Mammary epithelial cell (primary cell): Measurements from ENCODE around the gene PIEZO2.

Experiments
- EZH2 ChIP-seq: IDR thresholded peaks from 2 replicates; pipeline ENCODE4 v1.6.1; 2012; ENCODE audit warnings: low read length, inconsistent platforms, borderline replicate concordance
- TF ChIP-seq, protein P1 (sequence below), 2 donors: IDR thresholded peaks in 1 of 2; conservative IDR thresholded peaks in 1 of 2; 2 replicates each; pipeline ENCODE4 v1.5.1; 2011 to 2012; ENCODE audit warnings: inconsistent platforms in 2 of 2, low read length in 2 of 2, mild to moderate bottlenecking in 2 of 2, control low read depth in 1 of 2, low read depth in 1 of 2; ENCODE audit not compliant: insufficient read depth in 1 of 2; ENCODE audit errors: extremely low read depth in 1 of 2

DNA sequence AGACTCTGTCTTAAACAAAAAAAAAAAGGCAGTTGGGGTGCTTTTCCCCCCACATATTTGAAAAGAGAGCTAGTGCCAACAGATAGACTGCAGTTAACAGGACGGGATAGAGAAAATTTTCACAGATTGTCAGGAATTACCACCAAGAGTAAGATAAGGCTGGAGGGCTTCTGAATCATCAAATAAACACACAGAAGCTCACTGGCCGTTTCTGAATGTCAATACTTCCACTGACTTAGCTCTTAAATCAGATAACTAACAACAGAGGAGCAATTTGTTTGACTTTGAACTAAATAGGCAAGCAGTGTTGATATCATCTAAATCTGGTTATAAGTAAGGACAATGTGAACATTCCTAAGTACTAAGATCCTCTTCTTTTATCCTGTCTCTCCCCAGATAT lies 34.7 kb downstream of the PIEZO2 start:
- TF ChIP-seq, protein P1, sequence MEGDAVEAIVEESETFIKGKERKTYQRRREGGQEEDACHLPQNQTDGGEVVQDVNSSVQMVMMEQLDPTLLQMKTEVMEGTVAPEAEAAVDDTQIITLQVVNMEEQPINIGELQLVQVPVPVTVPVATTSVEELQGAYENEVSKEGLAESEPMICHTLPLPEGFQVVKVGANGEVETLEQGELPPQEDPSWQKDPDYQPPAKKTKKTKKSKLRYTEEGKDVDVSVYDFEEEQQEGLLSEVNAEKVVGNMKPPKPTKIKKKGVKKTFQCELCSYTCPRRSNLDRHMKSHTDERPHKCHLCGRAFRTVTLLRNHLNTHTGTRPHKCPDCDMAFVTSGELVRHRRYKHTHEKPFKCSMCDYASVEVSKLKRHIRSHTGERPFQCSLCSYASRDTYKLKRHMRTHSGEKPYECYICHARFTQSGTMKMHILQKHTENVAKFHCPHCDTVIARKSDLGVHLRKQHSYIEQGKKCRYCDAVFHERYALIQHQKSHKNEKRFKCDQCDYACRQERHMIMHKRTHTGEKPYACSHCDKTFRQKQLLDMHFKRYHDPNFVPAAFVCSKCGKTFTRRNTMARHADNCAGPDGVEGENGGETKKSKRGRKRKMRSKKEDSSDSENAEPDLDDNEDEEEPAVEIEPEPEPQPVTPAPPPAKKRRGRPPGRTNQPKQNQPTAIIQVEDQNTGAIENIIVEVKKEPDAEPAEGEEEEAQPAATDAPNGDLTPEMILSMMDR (conservative IDR thresholded peaks at IDR 0.05 in 1 of 2, IDR thresholded peaks at IDR 0.05 in 1 of 2; ENCODE audit: extremely low read depth in 1 of 2, insufficient read depth in 1 of 2, low read depth in 1 of 2, low read length in 2 of 2), result no peak
- no peak for TF ChIP-seq EZH2
